NCI-H69 (cell line): ENCODE measurements around the gene PEX7.
A peak's percentile ranks its signal among the peaks of the same experiment; 100 is the strongest.
"Not testable (repeated sequence)": the region's sequence is repeated elsewhere in the genome, so short reads cannot be mapped to it uniquely, and the experiment has no call there.

Experiments
- DNase-seq: peaks from one replicate; lab custom pipeline; 2025; lab: John Stamatoyannopoulos, UW

The PEX7 gene

GRCh38 chr6:136840276-136841001 is 18.0 kb downstream of the PEX7 start:
- DNase-seq: peak; percentile 16

GRCh38 chr6:136843210-136843609 is 20.8 kb downstream of the PEX7 start:
- no peak for DNase-seq

- peak; percentile 79 for DNase-seq
Measured at GRCh38 chr6:136846046-136846445, 23.7 kb downstream of the PEX7 start.

- not testable (repeated sequence) for DNase-seq
Measured at GRCh38 chr6:136846477-136846876, 24.1 kb downstream of the PEX7 start.

GRCh38 chr6:136849979-136850563 is 27.7 kb downstream of the PEX7 start:
- not testable (repeated sequence) for DNase-seq

GRCh38 chr6:136859430-136859829 is 37.0 kb downstream of the PEX7 start:
- DNase-seq: no peak

- peak; percentile 20 for DNase-seq
Measured at GRCh38 chr6:136860043-136860442, 37.7 kb downstream of the PEX7 start.

- DNase-seq: no peak
Measured at GRCh38 chr6:136862662-136863061, 40.3 kb downstream of the PEX7 start.

GRCh38 chr6:136863752-136864151 is 41.4 kb downstream of the PEX7 start:
- peak; percentile 27 for DNase-seq

- no peak for DNase-seq
Measured at GRCh38 chr6:136864676-136865075, 42.3 kb downstream of the PEX7 start.

GRCh38 chr6:136866872-136867416 is 44.6 kb downstream of the PEX7 start:
- DNase-seq: no peak

- no peak for DNase-seq
Measured at GRCh38 chr6:136869451-136869850, 47.1 kb downstream of the PEX7 start.

GRCh38 chr6:136873748-136874147 is 51.4 kb downstream of the PEX7 start:
- peak; percentile 13 for DNase-seq

- DNase-seq: not testable (repeated sequence)
Measured at GRCh38 chr6:136876469-136876868, 54.1 kb downstream of the PEX7 start.

GRCh38 chr6:136880748-136881460 is 58.5 kb downstream of the PEX7 start:
- no peak for DNase-seq

- peak; percentile 36 for DNase-seq
Measured at GRCh38 chr6:136886091-136886490, 63.7 kb downstream of the PEX7 start.

- DNase-seq: peak; percentile 82
Measured at GRCh38 chr6:136887953-136888352, 65.6 kb downstream of the PEX7 start.

GRCh38 chr6:136889271-136890193 is 67.1 kb downstream of the PEX7 start:
- DNase-seq: peak; percentile 92

GRCh38 chr6:136890194-136890839 is 67.9 kb downstream of the PEX7 start:
- DNase-seq: peak; percentile 51

- no peak for DNase-seq
Measured at GRCh38 chr6:136890986-136891385, 68.6 kb downstream of the PEX7 start.

GRCh38 chr6:136893187-136893586 is 70.8 kb downstream of the PEX7 start:
- no peak for DNase-seq
